Upper lobe of left lung (tissue), 4 donors: ENCODE data around the gene GALR3.

Source experiments
- CTCF ChIP-seq, 6 experiments: fragments of 450-650 bp in 4 of 6; fragments of 200-600 bp in 2 of 6; sonication (generic) in 2 of 6; IDR thresholded peaks; one replicate each; pipeline ENCODE4 v1.5.1; 2016 to 2019; ENCODE audit warnings: antibody characterized with exemption in 6 of 6
- EP300 ChIP-seq, 4 donors: sonication (generic); formaldehyde crosslinking; IDR thresholded peaks; one replicate each; pipeline ENCODE4 v1.5.1; 2017; ENCODE audit warnings: antibody characterized with exemption in 4 of 4, control low read depth in 2 of 4
- POLR2A ChIP-seq, 4 donors: fragments of 450-650 bp; IDR thresholded peaks; one replicate each; pipeline ENCODE4 v1.5.1; 2016 to 2017; ENCODE audit warnings: antibody characterized with exemption in 4 of 4, mild to moderate bottlenecking in 2 of 4
- POLR2AphosphoS5 ChIP-seq, 2 donors: sonication (generic); formaldehyde crosslinking; IDR thresholded peaks; one replicate each; pipeline ENCODE4 v1.5.1; 2017; ENCODE audit warnings: antibody characterized with exemption in 2 of 2

GRCh38 chr22:37805810-37806277 is 17.3 kb upstream of the GALR3 start:
- no peak for TF ChIP-seq POLR2A (IDR thresholded peaks at IDR 0.05)
- no peak for TF ChIP-seq CTCF (IDR thresholded peaks at IDR 0.05)
- no peak for TF ChIP-seq POLR2AphosphoS5 (IDR thresholded peaks at IDR 0.05)
- no peak for TF ChIP-seq EP300 (IDR thresholded peaks at IDR 0.05)
